ENCODE results near the gene RAPGEF6.

RAPGEF6 gene

DNA sequence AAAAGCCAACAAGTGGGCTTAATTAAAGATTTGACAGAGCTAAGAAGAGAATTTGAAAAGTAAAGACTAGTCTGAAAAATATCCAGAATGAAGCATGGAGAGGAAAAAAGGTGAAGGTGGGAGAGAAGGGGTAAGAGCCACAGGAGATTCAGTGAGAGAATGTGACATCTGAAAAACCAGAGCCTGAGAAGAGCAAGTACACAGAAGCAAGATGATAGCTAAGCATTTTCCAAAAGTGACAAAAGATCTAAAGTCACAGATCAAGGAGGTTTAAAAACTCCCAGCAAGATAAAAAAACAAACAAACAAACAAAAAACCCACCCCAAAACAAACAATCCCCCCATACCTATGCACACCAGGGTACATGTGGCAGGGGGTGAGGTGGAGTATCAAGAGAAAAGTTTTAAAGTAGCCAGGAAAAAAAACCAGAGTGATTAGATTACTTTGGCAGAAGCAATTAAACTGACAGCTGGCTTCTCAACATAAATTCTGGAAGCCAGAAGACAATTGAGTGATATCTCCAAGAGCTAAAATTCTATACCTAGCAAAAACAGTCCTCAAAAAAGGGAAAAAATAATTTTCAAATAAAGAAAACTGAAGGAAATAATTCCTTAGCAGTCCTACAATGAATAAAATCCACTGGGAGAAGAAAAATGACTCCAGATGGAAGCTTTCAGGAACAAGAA is 111.4 kb downstream of the RAPGEF6 start:
- H3K4me3 ChIP-seq (ENCODE audit: control insufficient read depth, low read depth, low read length) = no peak overlapping the region
- no peak for DNase-seq (ENCODE audit: low read depth)
- TF ChIP-seq CTCF (conservative IDR thresholded peaks at IDR 0.05; ENCODE audit: control insufficient read depth, insufficient read depth, low read depth, low read length) = no peak

- no peak overlapping the region for H3K4me3 ChIP-seq (ENCODE audit: control insufficient read depth, low read depth, low read length)
- no peak for TF ChIP-seq CTCF (conservative IDR thresholded peaks at IDR 0.05; ENCODE audit: control insufficient read depth, insufficient read depth, low read depth, low read length)
- DNase-seq (ENCODE audit: low read depth) = peak; percentile 53
Measured at GRCh38 chr5:131521252-131521651, 113.8 kb downstream of the RAPGEF6 start.

- DNase-seq (ENCODE audit: low read depth) = peak; percentile 37
- TF ChIP-seq CTCF (conservative IDR thresholded peaks at IDR 0.05; ENCODE audit: control insufficient read depth, insufficient read depth, low read depth, low read length) = no peak
- no peak overlapping the region for H3K4me3 ChIP-seq (ENCODE audit: control insufficient read depth, low read depth, low read length)
Measured at GRCh38 chr5:131515348-131515747, 119.7 kb downstream of the RAPGEF6 start.

GRCh38 chr5:131514316-131515283 is 120.4 kb downstream of the RAPGEF6 start:
- H3K4me3 ChIP-seq (ENCODE audit: control insufficient read depth, low read depth, low read length) = no peak overlapping the region
- peak; percentile 9 for TF ChIP-seq CTCF (conservative IDR thresholded peaks at IDR 0.05; ENCODE audit: control insufficient read depth, insufficient read depth, low read depth, low read length)
- DNase-seq (ENCODE audit: low read depth) = peak; percentile 43

DNA sequence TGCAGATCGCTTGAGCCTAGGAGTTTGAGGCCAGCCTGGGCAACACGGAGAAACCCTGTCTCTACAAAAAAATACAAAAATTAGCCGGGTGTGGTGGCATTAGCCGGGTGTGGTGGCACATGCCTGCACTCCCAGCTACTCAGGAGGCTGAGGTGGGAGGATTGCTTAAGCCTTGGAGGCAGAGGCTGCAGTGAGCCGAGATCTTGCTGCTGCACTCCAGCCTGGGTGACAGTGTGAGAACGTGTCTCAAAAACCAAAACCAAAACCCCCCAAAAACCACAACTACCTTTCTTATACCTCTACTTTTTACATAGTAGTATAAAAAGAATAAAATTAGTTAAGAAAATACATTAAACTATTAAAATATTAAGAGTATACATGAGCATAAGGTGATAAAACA is 121.2 kb downstream of the RAPGEF6 start:
- TF ChIP-seq CTCF (conservative IDR thresholded peaks at IDR 0.05; ENCODE audit: control insufficient read depth, insufficient read depth, low read depth, low read length) = no peak
- DNase-seq (ENCODE audit: low read depth) = no peak
- H3K4me3 ChIP-seq (ENCODE audit: control insufficient read depth, low read depth, low read length) = no peak overlapping the region

DNA sequence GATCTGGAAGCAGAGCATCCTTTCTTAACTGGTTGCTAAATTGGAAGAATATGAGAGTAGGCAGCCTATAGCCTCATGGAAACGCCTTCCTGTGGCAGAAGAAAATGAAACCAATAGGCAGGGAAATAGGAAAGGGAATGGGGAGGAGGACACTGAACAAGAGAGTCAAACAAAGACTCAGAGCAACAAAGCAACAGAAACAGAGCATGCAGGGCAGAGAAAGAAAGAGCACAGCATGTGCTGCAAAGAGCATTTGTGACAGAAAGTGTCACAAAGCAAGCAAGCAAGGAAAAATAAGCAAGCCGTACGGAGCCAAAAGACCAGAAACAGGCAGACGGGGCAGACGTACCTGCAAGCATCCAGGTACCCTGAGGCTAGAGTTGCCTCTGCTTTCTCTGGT is 123.1 kb downstream of the RAPGEF6 start:
- DNase-seq (ENCODE audit: low read depth) = no peak
- TF ChIP-seq CTCF (conservative IDR thresholded peaks at IDR 0.05; ENCODE audit: control insufficient read depth, insufficient read depth, low read depth, low read length) = no peak
- no peak overlapping the region for H3K4me3 ChIP-seq (ENCODE audit: control insufficient read depth, low read depth, low read length)

Measured in fibroblast of mammary gland (primary cell).